A204.1 (cell line): ENCODE measurements around the gene OMP.

Experiments used
- FAIRE-seq: peaks from 2 replicates; lab custom pipeline; 2012; peaks lifted over from hg19 to GRCh38; lab: Jason Lieb, UNC

Gene OMP

GRCh38 chr11:77141034-77141433, 38.4 kb downstream of the OMP start:
- FAIRE-seq: no peak

- no peak for FAIRE-seq
Observed at GRCh38 chr11:77141475-77141874, 38.8 kb downstream of the OMP start.

DNA sequence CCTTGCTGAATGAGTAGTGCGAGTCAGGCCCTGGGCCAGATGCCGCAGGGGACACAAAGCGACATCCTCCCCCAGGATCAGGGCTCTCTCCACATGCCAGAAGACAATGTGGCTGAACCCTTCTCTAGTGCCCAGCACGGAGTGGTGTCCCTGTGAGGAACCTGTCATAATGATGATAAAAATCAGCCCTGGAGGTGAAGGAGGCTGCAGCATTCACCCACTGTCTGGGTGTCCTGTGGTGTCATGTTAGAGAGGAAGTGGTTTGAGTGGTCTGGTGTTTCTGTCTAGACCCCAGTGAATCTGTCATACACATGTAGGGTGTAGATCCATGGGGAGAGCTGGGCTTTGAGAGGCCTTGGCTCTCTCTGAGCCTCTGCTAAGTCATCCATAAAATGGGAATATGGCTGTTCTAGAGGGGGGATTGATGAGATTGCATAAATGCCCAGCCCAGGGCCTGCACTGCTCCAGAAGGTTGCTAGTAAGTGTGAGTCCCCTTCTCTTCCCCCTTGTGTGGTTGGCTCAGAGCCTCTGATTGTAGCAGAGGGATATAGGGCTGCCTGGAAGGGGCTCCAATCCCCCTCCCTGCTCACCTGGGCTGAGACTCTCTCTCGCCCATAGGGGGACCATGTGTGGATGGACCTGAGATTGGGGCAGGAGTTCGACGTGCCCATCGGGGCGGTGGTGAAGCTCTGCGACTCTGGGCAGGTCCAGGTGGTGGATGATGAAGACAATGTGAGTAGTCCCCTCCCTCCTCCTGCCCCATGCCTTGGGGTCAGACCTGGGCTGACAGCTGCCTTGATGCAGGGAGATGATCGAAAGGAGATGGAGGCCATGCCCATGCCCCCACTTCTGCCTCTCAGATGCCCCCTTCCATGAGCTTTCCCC, 39.7 kb downstream of the OMP start:
- no peak for FAIRE-seq

GRCh38 chr11:77143405-77144020, 40.9 kb downstream of the OMP start:
- no peak for FAIRE-seq

- no peak for FAIRE-seq
Observed at GRCh38 chr11:77144196-77144856, 41.7 kb downstream of the OMP start.

- no peak for FAIRE-seq
Observed at GRCh38 chr11:77144857-77145428, 42.3 kb downstream of the OMP start.

GRCh38 chr11:77146261-77147035, 43.8 kb downstream of the OMP start:
- no peak for FAIRE-seq

GRCh38 chr11:77147036-77147315, 44.3 kb downstream of the OMP start:
- no peak for FAIRE-seq

DNA sequence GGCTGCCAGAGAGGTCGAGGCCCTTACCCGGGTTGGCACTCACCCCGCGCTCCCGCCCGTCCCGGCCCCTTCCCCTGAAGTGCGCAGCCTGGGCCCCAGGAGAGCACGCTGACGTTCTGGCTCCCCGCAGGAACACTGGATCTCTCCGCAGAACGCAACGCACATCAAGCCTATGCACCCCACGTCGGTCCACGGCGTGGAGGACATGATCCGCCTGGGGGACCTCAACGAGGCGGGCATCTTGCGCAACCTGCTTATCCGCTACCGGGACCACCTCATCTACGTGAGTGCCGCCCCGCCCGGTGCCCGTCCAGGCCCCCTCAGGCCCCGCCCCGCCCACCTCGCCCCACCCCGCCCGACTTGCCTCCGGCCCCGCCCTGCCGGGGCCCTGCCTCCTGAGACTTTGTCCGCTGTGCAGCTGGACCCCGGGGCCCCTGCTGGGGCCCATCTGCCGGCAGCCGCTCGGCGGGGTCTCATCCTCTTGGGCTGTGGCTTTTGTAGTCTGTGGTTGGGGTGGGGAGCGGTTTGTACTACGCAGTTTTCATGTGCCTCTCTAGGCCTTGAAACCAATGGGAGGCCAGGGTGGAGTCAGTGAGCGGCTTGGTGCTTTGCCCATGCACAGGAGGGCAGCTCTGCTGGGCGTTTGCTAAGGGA, 45.2 kb downstream of the OMP start:
- FAIRE-seq: no peak

GRCh38 chr11:77148963-77149715, 46.5 kb downstream of the OMP start:
- FAIRE-seq: no peak

GRCh38 chr11:77149716-77150392, 47.2 kb downstream of the OMP start:
- FAIRE-seq: no peak

- FAIRE-seq: no peak
Observed at GRCh38 chr11:77150836-77151235, 48.2 kb downstream of the OMP start.

DNA sequence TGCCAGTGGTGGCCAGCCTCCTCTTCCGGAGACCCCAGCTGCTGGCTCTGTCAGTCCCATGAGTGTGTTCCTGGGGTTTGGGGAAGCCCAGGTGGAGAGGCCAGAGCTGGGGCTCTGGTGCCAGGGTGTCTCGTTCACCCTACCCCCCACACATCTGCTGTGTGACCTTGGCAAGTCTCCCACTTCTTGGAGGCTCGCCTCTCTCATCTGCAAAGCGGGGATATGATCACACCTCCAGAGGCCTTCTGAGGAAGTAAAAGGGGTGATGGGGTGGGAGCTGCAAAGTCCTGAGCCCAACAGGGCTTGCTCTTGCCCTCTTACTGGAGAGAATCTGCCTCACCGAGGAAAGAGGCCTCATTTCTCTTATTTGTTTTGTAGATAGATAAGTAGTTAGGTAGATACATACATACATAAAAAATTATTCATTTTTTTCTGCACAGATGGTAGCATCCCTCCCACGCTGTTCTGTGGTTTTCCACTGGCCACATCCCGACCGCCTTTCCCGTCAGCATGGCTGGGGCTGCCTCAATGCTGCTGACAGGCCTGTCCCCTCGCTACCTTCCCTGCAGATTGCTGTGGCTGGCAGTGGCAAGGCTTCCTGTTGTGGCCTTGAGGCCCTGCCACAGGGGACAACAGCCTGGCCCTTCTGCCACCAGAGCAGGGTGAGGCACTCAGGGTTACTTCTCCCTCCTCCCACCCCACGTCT, 49.3 kb downstream of the OMP start:
- FAIRE-seq: no peak

- FAIRE-seq: no peak
Observed at GRCh38 chr11:77152846-77153245, 50.2 kb downstream of the OMP start.
